Measurements from ENCODE around the gene UQCC3.
"Not testable (repeated sequence)": the region's sequence is repeated elsewhere in the genome, so short reads cannot be mapped to it uniquely, and the experiment has no call there.

Gene UQCC3

GRCh38 chr11:62648185-62648966 is 23.1 kb upstream of the UQCC3 start:
- Histone ChIP-seq H3K4me1 (ENCODE audit: control insufficient read depth, insufficient read depth, low read length) (no peaks in the 10 kb centered on the region), H3K36me3 (ENCODE audit: control insufficient read depth, insufficient read depth, low read length) (peaks cover 13% of the 10 kb centered on the region), H3K27ac (ENCODE audit: low read length) (no peak overlapping the region), H3K9me3 (ENCODE audit: control insufficient read depth, insufficient read depth, low read length) (no peaks in the 10 kb centered on the region), H3K4me3 (ENCODE audit: low read length) (no peak overlapping the region), H3K27me3 (ENCODE audit: control insufficient read depth, insufficient read depth, low read length) (no peaks in the 10 kb centered on the region)
- no peak for DNase-seq (ENCODE audit: low read depth, low spot score)
- no CpG with 5 or more reads among the region's 24 CpGs for WGBS (ENCODE audit: insufficient coverage, insufficient read length)

- Histone ChIP-seq H3K27me3 (ENCODE audit: control insufficient read depth, insufficient read depth, low read length) (no peaks in the 10 kb centered on the region), H3K4me1 (ENCODE audit: control insufficient read depth, insufficient read depth, low read length) (no peaks in the 10 kb centered on the region), H3K9me3 (ENCODE audit: control insufficient read depth, insufficient read depth, low read length) (no peaks in the 10 kb centered on the region), H3K4me3 (ENCODE audit: low read length) (no peak overlapping the region), H3K36me3 (ENCODE audit: control insufficient read depth, insufficient read depth, low read length) (peaks cover 13% of the 10 kb centered on the region), H3K27ac (ENCODE audit: low read length) (no peak overlapping the region)
- no CpG with 5 or more reads among the region's 11 CpGs for WGBS (ENCODE audit: insufficient coverage, insufficient read length)
- no peak for DNase-seq (ENCODE audit: low read depth, low spot score)
These were observed 22.5 kb upstream of the UQCC3 start for GRCh38 chr11:62648967-62649364.

- no peak overlapping the region for H3K27ac ChIP-seq (ENCODE audit: low read length)
- H3K36me3 ChIP-seq (ENCODE audit: control insufficient read depth, insufficient read depth, low read length), result peaks cover 13% of the 10 kb centered on the region
- H3K4me1 ChIP-seq (ENCODE audit: control insufficient read depth, insufficient read depth, low read length), result no peaks in the 10 kb centered on the region
- H3K4me3 ChIP-seq (ENCODE audit: low read length), result no peak overlapping the region
- no peaks in the 10 kb centered on the region for H3K9me3 ChIP-seq (ENCODE audit: control insufficient read depth, insufficient read depth, low read length)
- WGBS (ENCODE audit: insufficient coverage, insufficient read length), result no CpG with 5 or more reads among the region's 11 CpGs
- no peaks in the 10 kb centered on the region for H3K27me3 ChIP-seq (ENCODE audit: control insufficient read depth, insufficient read depth, low read length)
- DNase-seq (ENCODE audit: low read depth, low spot score), result no peak
These were observed 22.0 kb upstream of the UQCC3 start for GRCh38 chr11:62649486-62649885.

DNA sequence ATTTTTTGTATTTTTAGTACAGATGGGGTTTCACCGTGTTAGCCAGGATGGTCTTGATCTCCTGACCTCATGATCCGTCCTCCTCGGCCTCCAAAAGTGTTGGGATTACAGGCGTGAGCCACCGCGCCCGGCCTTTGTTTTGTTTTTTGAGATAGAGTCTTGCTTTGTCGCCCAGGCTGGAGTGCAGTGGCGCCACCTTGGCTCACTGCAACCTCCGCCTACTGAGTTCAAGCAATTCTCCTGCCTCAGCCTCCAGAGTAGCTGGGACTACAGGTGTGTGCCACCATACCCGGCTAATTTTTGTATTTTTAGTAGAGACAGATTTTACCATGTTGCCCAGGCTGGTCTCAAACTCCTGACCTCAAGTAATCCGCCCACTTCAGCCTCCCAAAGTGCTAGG is 21.2 kb upstream of the UQCC3 start:
- not testable (repeated sequence) for H3K4me3 ChIP-seq (ENCODE audit: low read length); H3K27me3 ChIP-seq (ENCODE audit: control insufficient read depth, insufficient read depth, low read length); H3K9me3 ChIP-seq (ENCODE audit: control insufficient read depth, insufficient read depth, low read length); H3K27ac ChIP-seq (ENCODE audit: low read length); DNase-seq (ENCODE audit: low read depth, low spot score); H3K4me1 ChIP-seq (ENCODE audit: control insufficient read depth, insufficient read depth, low read length)
- WGBS (ENCODE audit: insufficient coverage, insufficient read length), result no CpG with 5 or more reads among the region's 12 CpGs
- H3K36me3 ChIP-seq (ENCODE audit: control insufficient read depth, insufficient read depth, low read length), result peaks cover 13% of the 10 kb centered on the region

DNA sequence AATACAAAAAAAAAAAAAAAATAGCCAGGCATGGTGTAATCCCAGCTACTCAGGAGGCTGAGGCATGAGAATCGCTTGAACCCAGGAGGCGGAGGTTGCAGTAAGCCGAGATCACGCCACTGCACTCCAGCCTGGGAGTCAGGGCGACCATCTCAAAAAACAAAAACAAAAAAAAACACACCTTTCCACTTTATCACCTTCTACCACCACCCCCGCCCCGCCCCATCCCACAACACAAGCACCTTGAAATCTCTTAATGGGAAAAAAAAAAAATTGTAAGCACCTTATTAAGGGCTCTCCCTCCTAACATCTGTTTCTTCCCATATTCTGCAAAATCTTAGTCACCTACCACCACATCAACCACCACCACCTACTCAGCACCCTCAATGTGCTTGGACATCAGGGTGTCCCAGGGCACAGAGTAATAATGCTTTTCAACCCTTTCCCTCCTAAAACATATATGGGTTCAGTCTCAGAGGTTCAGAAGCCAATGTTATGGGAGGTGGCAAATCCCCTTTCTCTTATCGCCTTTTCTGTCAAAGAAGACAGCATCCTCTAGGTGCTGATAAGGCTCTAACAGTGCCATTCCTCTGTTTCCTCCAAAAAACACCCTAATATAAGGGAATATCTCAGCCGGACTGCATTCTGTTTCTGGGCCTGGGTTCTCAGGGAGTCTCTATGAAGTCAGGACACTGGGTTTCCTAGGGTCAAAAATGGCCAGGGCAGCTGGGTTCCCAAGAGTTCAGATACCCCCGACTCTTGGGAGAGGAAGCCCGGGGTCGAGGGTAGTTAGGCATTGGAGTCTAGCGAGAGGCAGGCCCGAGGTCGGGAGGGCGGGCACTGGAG is 19.1 kb upstream of the UQCC3 start:
- WGBS (ENCODE audit: insufficient coverage, insufficient read length), result no CpG with 5 or more reads among the region's 16 CpGs
- peak overlapping the region; percentile 98 for H3K4me3 ChIP-seq (ENCODE audit: low read length)
- no peaks in the 10 kb centered on the region for H3K9me3 ChIP-seq (ENCODE audit: control insufficient read depth, insufficient read depth, low read length)
- no peaks in the 10 kb centered on the region for H3K27me3 ChIP-seq (ENCODE audit: control insufficient read depth, insufficient read depth, low read length)
- H3K36me3 ChIP-seq (ENCODE audit: control insufficient read depth, insufficient read depth, low read length), result peaks cover 13% of the 10 kb centered on the region
- no peak overlapping the region for H3K27ac ChIP-seq (ENCODE audit: low read length)
- no peak for DNase-seq (ENCODE audit: low read depth, low spot score)
- no peaks in the 10 kb centered on the region for H3K4me1 ChIP-seq (ENCODE audit: control insufficient read depth, insufficient read depth, low read length)

DNA sequence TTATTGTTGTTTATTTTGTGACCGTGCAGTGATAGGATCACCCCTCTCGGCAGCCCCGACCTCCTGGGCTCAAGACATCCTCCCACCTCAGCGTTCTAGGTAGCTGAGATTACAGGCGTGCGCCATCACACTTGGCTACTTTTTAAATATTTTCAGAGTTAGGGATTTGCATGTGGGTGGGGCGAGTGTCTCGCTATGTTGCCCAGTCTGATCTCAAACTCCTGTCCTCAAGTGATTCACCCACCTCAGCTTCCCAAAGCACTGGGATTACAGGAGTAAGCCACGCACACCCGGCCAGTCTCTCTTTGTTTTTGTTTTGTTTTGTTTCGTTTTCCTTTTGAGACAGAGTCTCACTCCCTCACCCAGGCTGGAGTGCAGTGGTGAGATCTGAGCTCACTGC is 17.2 kb upstream of the UQCC3 start:
- H3K36me3 ChIP-seq (ENCODE audit: control insufficient read depth, insufficient read depth, low read length), result peaks cover 4% of the 10 kb centered on the region
- no peaks in the 10 kb centered on the region for H3K4me1 ChIP-seq (ENCODE audit: control insufficient read depth, insufficient read depth, low read length)
- H3K4me3 ChIP-seq (ENCODE audit: low read length), result no peak overlapping the region
- H3K27me3 ChIP-seq (ENCODE audit: control insufficient read depth, insufficient read depth, low read length), result no peaks in the 10 kb centered on the region
- no peak overlapping the region for H3K27ac ChIP-seq (ENCODE audit: low read length)
- H3K9me3 ChIP-seq (ENCODE audit: control insufficient read depth, insufficient read depth, low read length), result no peaks in the 10 kb centered on the region
- WGBS (ENCODE audit: insufficient coverage, insufficient read length), result 100% methylated on average over 1 of the region's 11 CpGs
- DNase-seq (ENCODE audit: low read depth, low spot score), result no peak

- Histone ChIP-seq H3K36me3 (ENCODE audit: control insufficient read depth, insufficient read depth, low read length) (no peaks in the 10 kb centered on the region), H3K27ac (ENCODE audit: low read length) (no peak overlapping the region), H3K27me3 (ENCODE audit: control insufficient read depth, insufficient read depth, low read length) (no peaks in the 10 kb centered on the region), H3K4me1 (ENCODE audit: control insufficient read depth, insufficient read depth, low read length) (no peaks in the 10 kb centered on the region), H3K4me3 (ENCODE audit: low read length) (no peak overlapping the region), H3K9me3 (ENCODE audit: control insufficient read depth, insufficient read depth, low read length) (no peaks in the 10 kb centered on the region)
- no CpG with 5 or more reads among the region's 5 CpGs for WGBS (ENCODE audit: insufficient coverage, insufficient read length)
- DNase-seq (ENCODE audit: low read depth, low spot score), result no peak
These were observed 14.6 kb upstream of the UQCC3 start for GRCh38 chr11:62656796-62657429.

DNA sequence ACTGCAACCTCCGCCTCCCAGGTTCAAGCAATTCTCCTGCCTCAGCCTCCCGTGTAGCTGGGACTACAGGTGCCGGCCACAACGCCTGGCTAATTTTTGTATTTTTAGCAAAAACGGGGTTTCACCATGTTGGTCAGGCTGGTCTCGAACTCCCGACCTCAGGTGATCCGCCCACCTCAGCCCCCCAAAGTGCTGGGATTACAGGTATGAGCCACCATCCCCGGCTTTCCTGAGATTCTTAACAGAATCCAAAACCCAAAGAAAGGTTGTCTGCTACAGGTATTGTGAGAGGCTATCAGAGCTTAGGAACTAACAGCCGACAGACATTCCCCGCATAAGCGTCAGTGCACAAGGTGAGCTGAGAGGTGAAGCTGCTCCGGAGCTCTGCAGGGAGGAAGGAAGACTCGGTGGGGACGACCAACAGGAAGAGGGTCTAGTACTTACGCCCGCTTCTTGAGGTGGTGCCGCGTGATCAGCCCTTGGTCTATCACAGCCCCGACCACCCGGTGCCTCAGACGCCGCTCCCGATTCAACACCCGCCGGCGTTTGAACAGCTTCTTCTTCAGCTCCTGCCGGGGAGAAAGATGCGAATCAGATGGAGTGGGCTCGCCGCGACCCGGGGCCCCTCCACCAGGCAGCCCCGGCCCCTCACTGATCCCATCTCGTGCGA is 6.9 kb upstream of the UQCC3 start:
- Histone ChIP-seq H3K27me3 (ENCODE audit: control insufficient read depth, insufficient read depth, low read length) (no peaks in the 10 kb centered on the region), H3K27ac (ENCODE audit: low read length) (no peak overlapping the region), H3K4me3 (ENCODE audit: low read length) (peak overlapping the region; percentile 81), H3K9me3 (ENCODE audit: control insufficient read depth, insufficient read depth, low read length) (no peaks in the 10 kb centered on the region), H3K4me1 (ENCODE audit: control insufficient read depth, insufficient read depth, low read length) (peaks cover 2% of the 10 kb centered on the region; the same call in 1 of the 2 replicates), H3K36me3 (ENCODE audit: control insufficient read depth, insufficient read depth, low read length) (peaks cover 4% of the 10 kb centered on the region; the same call in 1 of the 2 replicates)
- no CpG with 5 or more reads among the region's 36 CpGs for WGBS (ENCODE audit: insufficient coverage, insufficient read length)
- DNase-seq (ENCODE audit: low read depth, low spot score), result no peak

- Histone ChIP-seq H3K9me3 (ENCODE audit: control insufficient read depth, insufficient read depth, low read length) (no peaks in the 10 kb centered on the region), H3K4me1 (ENCODE audit: control insufficient read depth, insufficient read depth, low read length) (peaks cover 2% of the 10 kb centered on the region; the same call in 1 of the 2 replicates), H3K27ac (ENCODE audit: low read length) (no peak within 1 kb of the TSS), H3K27me3 (ENCODE audit: control insufficient read depth, insufficient read depth, low read length) (no peaks in the 10 kb centered on the region), H3K4me3 (ENCODE audit: low read length) (peak within 1 kb of the TSS; percentile 81), H3K36me3 (ENCODE audit: control insufficient read depth, insufficient read depth, low read length) (peaks cover 4% of the 10 kb centered on the region; the same call in 1 of the 2 replicates)
- peak; percentile 60 for DNase-seq (ENCODE audit: low read depth, low spot score)
- no CpG with 5 or more reads among the region's 47 CpGs for WGBS (ENCODE audit: insufficient coverage, insufficient read length)
These were observed 6.3 kb upstream of the UQCC3 start, which contains the start of the genes C11orf98 and CSKMT for GRCh38 chr11:62665075-62665598. Gene C11orf98 (minus strand): TSS chr11:62665210. CDS start chr11:62665169, 41 bp downstream. Gene CSKMT (plus strand): TSS chr11:62665312. CDS start chr11:62665880, 568 bp downstream.

All from iPS DF 6.9 (cell line).